ENCODE measurements around the gene SERPINB1.

DNA sequence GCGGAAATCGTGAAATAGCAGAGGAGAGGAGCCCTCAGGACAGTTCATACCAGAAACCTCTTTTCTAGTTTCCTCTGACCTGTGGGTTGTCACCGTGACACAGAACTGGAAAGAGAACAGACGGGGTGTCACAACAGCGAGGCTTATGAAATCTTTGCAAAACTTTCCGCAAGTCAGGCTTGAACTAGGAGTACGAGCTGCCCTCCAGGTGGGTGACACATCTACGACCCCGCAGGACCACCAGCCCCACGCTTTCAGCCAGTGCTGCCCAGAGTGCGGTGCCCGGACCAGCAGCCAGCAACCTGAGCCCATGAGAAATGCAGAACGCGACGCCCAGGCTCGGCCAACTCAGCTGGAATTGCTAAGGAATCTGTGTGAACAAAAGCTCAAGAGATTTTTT lies 45.7 kb downstream of the SERPINB1 start:
- TF ChIP-seq CTCF (IDR thresholded peaks at IDR 0.05) (no peak), POLR2A (IDR thresholded peaks at IDR 0.05) (no peak)
